ENCODE data around the gene GTSE1.
A peak's percentile ranks its signal among the peaks of the same experiment; 100 is the strongest.
"Not testable (repeated sequence)": the region's sequence is repeated elsewhere in the genome, so short reads cannot be mapped to it uniquely, and the experiment has no call there.

GTSE1 gene, protein sequence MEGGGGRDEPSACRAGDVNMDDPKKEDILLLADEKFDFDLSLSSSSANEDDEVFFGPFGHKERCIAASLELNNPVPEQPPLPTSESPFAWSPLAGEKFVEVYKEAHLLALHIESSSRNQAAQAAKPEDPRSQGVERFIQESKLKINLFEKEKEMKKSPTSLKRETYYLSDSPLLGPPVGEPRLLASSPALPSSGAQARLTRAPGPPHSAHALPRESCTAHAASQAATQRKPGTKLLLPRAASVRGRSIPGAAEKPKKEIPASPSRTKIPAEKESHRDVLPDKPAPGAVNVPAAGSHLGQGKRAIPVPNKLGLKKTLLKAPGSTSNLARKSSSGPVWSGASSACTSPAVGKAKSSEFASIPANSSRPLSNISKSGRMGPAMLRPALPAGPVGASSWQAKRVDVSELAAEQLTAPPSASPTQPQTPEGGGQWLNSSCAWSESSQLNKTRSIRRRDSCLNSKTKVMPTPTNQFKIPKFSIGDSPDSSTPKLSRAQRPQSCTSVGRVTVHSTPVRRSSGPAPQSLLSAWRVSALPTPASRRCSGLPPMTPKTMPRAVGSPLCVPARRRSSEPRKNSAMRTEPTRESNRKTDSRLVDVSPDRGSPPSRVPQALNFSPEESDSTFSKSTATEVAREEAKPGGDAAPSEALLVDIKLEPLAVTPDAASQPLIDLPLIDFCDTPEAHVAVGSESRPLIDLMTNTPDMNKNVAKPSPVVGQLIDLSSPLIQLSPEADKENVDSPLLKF

GRCh38 chr22:46296257-46297150, at the start of gene GTSE1:
Gene GTSE1 (plus strand): TSS chr22:46296870. CDS start chr22:46297401, 531 bp downstream.
- DNase-seq: peak; percentile 96

DNA sequence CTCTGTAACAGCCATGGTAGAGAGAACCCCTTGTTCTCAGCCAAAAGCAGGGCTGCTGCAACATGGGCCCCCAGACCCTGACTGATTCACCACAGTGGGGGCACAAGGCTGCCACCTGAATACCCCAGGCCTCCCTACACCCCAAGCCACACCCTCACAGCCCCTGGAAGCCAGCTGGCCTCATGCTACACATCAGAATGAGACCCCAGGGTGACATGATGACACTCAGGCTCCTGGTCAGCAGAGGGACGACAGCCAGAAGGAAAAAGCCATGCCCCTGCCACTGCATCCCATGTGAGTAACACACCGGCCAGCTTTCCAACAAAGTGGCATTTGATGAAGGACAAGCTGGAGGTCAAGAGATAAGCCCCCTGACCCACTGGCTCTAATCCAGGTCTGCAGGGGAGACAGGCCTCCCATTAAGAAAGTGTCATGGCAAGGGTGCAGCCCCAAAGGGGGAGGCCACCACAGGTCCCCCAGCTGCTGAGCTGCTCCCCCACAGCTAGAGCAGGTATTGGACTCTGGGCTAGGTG, 49.2 kb upstream of the GTSE1 start:
- no peak for DNase-seq

GRCh38 chr22:46250035-46250782, 46.5 kb upstream of the GTSE1 start, which contains the start of gene CDPF1:
Gene CDPF1 (minus strand): TSS chr22:46250293. CDS start chr22:46248284, 2,009 bp downstream.
- DNase-seq: peak; percentile 78

- no peak for DNase-seq
Observed at GRCh38 chr22:46250783-46251125, 45.9 kb upstream of the GTSE1 start.

DNA sequence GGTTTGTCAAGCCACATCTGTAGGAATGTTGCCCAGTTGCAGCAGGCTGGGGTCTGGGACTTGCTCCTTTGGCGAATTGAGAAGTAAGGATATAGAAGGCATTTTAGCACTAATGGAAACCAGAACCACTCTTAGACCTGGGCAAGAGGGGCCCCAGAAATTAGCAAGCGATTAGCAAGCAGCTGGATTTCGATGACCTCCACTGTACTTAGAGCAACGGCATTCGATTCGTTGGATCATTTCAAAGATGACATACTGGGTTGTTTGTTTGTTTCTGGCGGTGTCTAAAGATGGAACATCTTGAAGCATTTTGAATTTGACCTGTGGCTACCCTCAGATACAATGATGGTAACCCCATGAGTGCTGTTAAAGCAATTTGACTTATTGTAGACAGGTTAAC, 45.4 kb upstream of the GTSE1 start:
- no peak for DNase-seq

GRCh38 chr22:46251816-46252380, 44.8 kb upstream of the GTSE1 start:
- DNase-seq: no peak

- no peak for DNase-seq
Observed at GRCh38 chr22:46256358-46256958, 40.2 kb upstream of the GTSE1 start.

DNA sequence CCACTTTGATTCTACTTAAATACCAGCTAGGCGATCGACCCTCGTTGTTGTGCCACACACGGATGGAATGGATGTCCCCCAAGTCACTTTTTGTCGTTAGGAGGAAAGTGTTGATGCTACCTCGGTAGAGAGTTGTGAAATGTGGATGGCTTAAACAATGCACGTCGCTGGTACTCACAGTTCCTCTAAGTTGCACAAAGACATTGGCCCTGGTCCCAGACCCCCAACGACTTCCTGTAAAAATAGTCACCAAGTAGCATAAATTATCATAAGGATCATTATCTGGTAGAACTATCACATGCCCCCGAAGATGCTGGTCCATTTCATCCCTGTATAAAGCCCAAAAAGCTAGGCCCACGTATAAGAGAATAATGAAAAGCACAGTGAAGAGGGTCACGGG, 37.3 kb upstream of the GTSE1 start:
- no peak for DNase-seq

DNA sequence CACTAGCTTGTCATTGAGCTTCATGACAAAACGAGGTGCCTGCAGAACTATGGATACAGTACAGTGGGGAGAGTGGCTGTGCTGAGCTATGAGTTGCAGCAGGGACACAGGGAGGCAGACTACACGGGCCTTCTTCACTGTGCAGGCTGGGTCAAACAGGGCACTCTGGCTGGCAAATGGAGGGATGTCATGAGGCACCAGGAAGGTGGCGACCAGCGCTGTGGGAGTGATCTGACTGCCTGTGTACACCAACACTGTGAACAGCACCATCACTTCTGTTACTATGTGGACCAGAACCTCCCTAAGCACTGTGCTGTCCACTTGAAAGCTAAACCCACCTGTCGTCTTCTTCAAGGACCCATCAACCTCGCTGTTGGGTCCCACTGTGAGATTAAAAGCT, 36.6 kb upstream of the GTSE1 start:
- no peak for DNase-seq

GRCh38 chr22:46262449-46263215, 34.0 kb upstream of the GTSE1 start:
- DNase-seq: no peak

- DNase-seq: no peak
Observed at GRCh38 chr22:46263216-46263590, 33.5 kb upstream of the GTSE1 start, which contains the start of gene PKDREJ. Gene PKDREJ (minus strand): TSS chr22:46263343. CDS start chr22:46263322, 21 bp downstream.

DNA sequence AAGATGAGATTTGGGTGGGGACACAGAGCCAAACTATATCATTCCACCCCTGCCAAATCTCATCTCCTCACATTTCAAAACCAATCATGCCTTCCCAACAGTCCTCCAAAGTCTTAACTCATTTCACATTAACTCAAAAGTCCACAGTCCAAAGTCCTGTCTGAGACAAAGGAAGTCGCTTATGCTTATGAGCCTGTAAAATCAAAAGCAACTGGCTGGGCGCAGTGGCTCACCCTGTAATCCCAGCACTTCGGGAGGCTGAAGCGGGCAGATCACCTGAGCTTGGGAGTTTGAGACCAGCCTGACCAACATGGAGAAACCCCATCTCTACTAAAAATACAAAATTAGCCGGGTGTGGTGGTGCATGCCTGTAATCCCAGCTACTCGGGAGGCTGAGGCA, 32.1 kb upstream of the GTSE1 start:
- not testable (repeated sequence) for DNase-seq

DNA sequence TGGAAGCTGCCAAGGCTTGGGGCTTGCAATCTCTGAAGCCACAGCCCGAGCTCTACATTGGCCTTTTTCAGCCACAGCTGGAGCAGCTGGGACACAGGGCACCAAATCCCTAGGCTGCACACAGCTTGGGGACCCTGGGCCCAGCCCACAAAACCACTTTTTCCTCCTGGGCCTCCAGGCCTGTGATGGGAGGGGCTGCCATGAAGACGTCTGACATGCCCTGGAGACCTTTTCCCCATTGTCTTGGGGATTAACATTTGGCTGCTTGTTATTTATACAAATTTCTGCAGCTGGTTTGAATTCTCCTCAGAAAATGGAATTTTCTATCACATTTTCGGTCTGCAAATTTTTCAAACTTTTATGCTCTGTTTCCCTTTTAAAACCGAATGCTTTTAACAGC, 31.0 kb upstream of the GTSE1 start:
- not testable (repeated sequence) for DNase-seq

GRCh38 chr22:46267431-46268279, 29.0 kb upstream of the GTSE1 start, which contains the start of gene TTC38:
Gene TTC38 (plus strand): TSS chr22:46268008. CDS start chr22:46268040, 32 bp downstream.
- peak; percentile 6 for DNase-seq

GRCh38 chr22:46269564-46269963, 27.1 kb upstream of the GTSE1 start:
- no peak for DNase-seq

DNA sequence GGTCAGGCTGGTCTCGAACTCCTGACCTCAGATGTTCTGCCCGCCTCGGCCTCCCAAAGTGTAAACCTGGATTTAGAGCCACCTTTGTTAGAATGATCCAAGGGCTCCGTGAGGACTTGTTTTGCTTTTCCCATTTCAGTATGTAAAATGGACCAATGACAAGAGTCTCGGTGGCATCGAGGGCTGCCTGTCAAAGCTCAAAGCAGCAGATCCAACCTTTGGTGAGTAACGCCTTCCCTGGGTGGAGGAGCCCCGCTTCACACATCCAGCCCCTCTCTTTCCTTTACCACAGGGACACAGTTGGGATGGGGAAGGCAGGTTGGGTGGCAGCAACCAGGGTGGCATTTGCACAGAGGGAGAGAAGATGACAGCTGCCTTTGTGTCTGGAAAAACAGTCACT, 24.5 kb upstream of the GTSE1 start:
- no peak for DNase-seq

GRCh38 chr22:46272762-46273431, 23.8 kb upstream of the GTSE1 start:
- DNase-seq: no peak

- DNase-seq: no peak
Observed at GRCh38 chr22:46273432-46274148, 23.1 kb upstream of the GTSE1 start.
